NCI-H2081 treated with DMSO at 0.1 percent for 48 hours (cell line): ENCODE results near the gene PDCL2.
"Not testable (repeated sequence)": the region's sequence is repeated elsewhere in the genome, so short reads cannot be mapped to it uniquely, and the experiment has no call there.

Experiments used
- DNase-seq: peaks from one replicate; lab custom pipeline; 2025; lab: John Stamatoyannopoulos, UW

Gene PDCL2

GRCh38 chr4:55592014-55592413, at the start of gene PDCL2:
Gene PDCL2, minus strand, starts transcription at chr4:55592245. Its CDS starts 136 bp downstream, at chr4:55592109.
- DNase-seq = no peak

GRCh38 chr4:55637272-55637820, 45.3 kb upstream of the PDCL2 start:
- DNase-seq = no peak

- no peak for DNase-seq
Observed at GRCh38 chr4:55636656-55636999, 44.6 kb upstream of the PDCL2 start.

- no peak for DNase-seq
Observed at GRCh38 chr4:55635741-55636655, 44.0 kb upstream of the PDCL2 start, which contains the start of gene NMU. Gene NMU, minus strand, starts transcription at chr4:55636298. Its CDS starts 106 bp downstream, at chr4:55636192.

GRCh38 chr4:55635282-55635681, 43.2 kb upstream of the PDCL2 start:
- DNase-seq = no peak

- no peak for DNase-seq
Observed at GRCh38 chr4:55634417-55635128, 42.5 kb upstream of the PDCL2 start.

GRCh38 chr4:55633903-55634302, 41.9 kb upstream of the PDCL2 start:
- no peak for DNase-seq

- DNase-seq = no peak
Observed at GRCh38 chr4:55625835-55626234, 33.8 kb upstream of the PDCL2 start.

- not testable (repeated sequence) for DNase-seq
Observed at GRCh38 chr4:55624063-55624462, 32.0 kb upstream of the PDCL2 start.

GRCh38 chr4:55618546-55619143, 26.6 kb upstream of the PDCL2 start:
- DNase-seq = no peak

- no peak for DNase-seq
Observed at GRCh38 chr4:55617587-55618197, 25.6 kb upstream of the PDCL2 start.

- no peak for DNase-seq
Observed at GRCh38 chr4:55615008-55615407, 23.0 kb upstream of the PDCL2 start.

GRCh38 chr4:55613621-55614020, 21.6 kb upstream of the PDCL2 start:
- no peak for DNase-seq

GRCh38 chr4:55612341-55612740, 20.3 kb upstream of the PDCL2 start:
- DNase-seq = no peak

GRCh38 chr4:55611358-55612059, 19.5 kb upstream of the PDCL2 start:
- no peak for DNase-seq

GRCh38 chr4:55610381-55610780, 18.3 kb upstream of the PDCL2 start:
- no peak for DNase-seq

GRCh38 chr4:55609393-55609866, 17.4 kb upstream of the PDCL2 start:
- DNase-seq = no peak

- no peak for DNase-seq
Observed at GRCh38 chr4:55608591-55608990, 16.5 kb upstream of the PDCL2 start.

GRCh38 chr4:55604996-55605395, 13.0 kb upstream of the PDCL2 start:
- DNase-seq = no peak

GRCh38 chr4:55600640-55601039, 8.6 kb upstream of the PDCL2 start:
- DNase-seq = no peak

- DNase-seq = no peak
Observed at GRCh38 chr4:55598641-55599040, 6.6 kb upstream of the PDCL2 start.
